HG02885 (cell line): ENCODE data around the gene DAPK1.

Source experiments
- ATAC-seq: cut with Tn5 transposase; IDR thresholded peaks from one replicate; pipeline ENCODE4 v1.9.1; 2021; ENCODE audit warnings: mild to moderate bottlenecking; ENCODE audit not compliant: unreplicated experiment, poor library complexity

Gene DAPK1

GRCh38 chr9:87604886-87605588, 107.4 kb downstream of the DAPK1 start:
- no peak for ATAC-seq

DNA sequence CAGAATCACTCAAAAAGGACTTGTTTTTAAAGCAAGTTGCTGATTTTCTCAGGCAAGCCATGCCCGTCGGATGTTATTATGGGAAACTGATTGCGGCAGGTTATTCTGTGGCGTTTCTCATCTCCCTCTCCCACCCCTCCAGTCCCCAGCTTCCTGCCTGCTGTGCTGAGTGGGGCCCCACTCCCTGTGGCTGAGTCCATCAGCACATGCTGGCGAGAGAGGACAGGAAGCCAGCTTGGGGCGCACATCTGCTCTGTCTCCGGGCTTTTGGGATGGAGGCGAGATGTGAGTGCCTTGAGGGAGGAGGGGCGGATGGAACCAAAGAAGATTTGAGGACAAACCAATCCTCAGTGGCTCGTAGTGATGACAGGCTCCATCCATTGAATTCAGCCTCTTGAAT, 108.0 kb downstream of the DAPK1 start:
- ATAC-seq, result no peak

GRCh38 chr9:87606841-87607521, 109.3 kb downstream of the DAPK1 start:
- no peak for ATAC-seq

- no peak for ATAC-seq
These were observed 110.2 kb downstream of the DAPK1 start for GRCh38 chr9:87607859-87608258.

- ATAC-seq, result no peak
These were observed 111.3 kb downstream of the DAPK1 start for GRCh38 chr9:87609002-87609401.

- ATAC-seq, result no peak
These were observed 111.8 kb downstream of the DAPK1 start for GRCh38 chr9:87609486-87609885.

- ATAC-seq, result no peak
These were observed 112.8 kb downstream of the DAPK1 start for GRCh38 chr9:87610200-87611155.

GRCh38 chr9:87611776-87612175, 114.1 kb downstream of the DAPK1 start:
- no peak for ATAC-seq

GRCh38 chr9:87612536-87612935, 114.9 kb downstream of the DAPK1 start:
- ATAC-seq, result no peak

DNA sequence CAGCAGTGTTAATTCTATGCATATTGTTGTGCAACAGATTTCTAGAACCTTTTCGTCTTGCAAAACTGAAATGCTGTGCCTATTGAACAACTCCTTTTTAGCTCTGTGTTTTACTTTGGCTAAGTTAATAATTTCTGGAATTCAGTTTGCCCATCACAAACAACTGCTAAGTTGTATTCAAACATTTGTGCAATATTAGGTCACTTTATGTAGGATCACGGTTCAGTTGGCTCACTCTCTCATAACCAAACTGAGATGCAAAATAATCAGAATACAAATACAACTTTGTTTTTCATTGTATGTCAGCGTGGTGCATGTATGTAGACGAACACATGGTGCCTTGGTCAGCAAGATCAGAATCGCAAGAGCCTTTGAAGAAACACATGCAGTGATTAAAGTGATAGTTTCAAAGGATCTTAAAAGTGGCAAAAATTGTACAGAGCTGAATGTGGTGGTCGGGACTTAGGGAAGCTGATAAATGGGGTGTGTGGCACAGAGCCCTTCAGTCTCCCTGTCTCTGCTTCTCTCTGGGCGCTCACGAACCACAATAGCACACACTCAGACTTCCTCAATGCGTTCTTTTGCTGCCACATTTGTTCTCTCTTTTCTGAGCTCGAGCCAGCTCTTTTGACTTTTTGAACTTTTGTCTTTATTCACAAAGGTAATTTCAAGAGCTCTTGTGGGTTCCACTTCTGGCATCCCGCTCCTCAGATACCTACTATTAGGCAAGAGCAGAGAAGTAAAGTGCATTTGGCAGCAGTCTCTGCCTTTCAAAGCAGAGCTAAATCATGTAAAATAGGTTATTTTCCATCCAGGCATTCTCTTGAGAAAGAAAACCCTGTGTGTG, 115.8 kb downstream of the DAPK1 start:
- no peak for ATAC-seq

DNA sequence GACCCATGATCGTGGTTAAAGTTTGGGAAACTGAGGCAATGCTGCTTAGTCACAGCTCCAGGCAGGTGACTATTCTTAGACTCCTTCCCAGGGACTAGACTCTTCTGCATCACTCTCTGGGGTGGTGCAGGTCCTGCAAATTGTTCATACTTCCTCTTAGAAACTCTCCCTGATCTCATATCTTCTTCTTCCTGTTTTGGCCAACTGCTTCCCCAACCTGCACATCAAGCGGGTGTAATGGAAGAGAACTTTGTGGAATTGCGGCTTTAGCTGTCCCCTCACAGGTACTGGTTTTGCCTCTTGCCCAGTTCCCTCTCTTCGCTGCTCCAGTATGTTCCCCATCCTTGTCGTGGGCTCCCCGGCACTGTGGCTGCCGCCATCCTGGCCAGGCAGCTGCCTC, 116.7 kb downstream of the DAPK1 start:
- no peak for ATAC-seq

DNA sequence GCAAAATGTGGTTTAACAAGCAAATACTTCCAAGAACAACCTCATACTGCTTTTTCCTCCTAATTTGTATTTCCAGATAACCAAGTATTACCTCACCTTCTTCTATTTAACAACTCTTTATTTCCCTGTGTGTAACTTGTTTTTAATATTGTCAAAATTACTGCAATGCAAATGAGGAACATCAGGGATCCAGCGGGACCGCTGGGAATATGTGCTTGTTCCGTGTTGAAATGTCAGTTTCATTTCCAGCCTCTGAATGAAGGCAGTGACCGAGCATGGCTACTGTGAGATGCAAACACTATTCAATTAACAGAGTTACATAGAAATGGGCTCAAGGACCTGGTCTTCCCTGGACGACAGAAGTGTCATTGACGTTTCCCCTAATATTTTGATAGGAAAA, 117.5 kb downstream of the DAPK1 start:
- no peak for ATAC-seq

- ATAC-seq, result no peak
These were observed 118.0 kb downstream of the DAPK1 start for GRCh38 chr9:87615547-87616148.

GRCh38 chr9:87618226-87618625, 120.6 kb downstream of the DAPK1 start:
- no peak for ATAC-seq

DNA sequence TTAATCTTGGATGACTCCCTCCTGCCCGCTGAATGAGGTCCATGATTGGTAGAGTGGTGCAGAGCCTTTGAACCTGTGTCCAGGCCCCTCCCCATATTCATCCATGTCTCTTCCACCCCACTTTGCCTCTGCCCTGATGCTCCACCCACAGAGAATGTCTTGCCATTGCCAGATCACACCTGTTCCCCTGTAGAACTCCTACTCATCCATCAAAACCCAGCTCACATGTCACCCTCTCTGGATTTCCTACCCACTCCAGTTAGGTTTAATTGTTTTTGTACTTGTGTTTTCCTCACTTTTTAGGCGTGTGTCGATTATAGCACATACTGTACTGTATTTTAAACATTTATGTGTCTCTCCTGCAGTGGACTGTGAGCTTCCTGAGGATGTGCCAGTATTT, 121.3 kb downstream of the DAPK1 start:
- no peak for ATAC-seq

GRCh38 chr9:87619346-87619745, 121.7 kb downstream of the DAPK1 start:
- ATAC-seq, result no peak

GRCh38 chr9:87620731-87621322, 123.2 kb downstream of the DAPK1 start:
- ATAC-seq, result no peak

- no peak for ATAC-seq
These were observed 124.4 kb downstream of the DAPK1 start for GRCh38 chr9:87622098-87622497.

DNA sequence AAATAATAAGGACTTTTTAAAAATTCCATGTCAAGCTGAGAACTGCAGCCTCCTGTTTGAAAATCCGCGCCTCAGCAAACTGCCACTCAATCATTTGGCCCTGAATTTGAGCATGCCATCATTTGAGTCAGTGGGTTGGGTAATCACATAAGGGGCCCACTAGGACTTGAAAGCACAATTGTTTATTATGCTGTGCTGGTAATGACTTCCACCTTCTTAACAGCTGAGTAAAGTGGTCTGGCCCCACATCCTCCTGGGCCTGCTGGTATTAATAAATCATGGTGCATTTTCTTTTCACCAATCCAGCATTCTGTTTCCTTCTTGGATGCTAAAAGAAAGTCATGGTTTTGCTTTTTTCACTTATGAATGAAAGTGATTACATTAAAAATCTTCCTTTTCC, 125.3 kb downstream of the DAPK1 start:
- ATAC-seq, result no peak
